Renal pelvis (tissue), 4 donors: ENCODE results near the gene MYO1G. TPM values are rescaled to one million over a fixed set of nuclear protein-coding genes. Genes with fewer than 3 reads are reported as not detected.
"Not testable (repeated sequence)": the region's sequence is repeated elsewhere in the genome, so short reads cannot be mapped to it uniquely, and the experiment has no call there.

Experiments
- DNase-seq: peaks from one replicate; pipeline ENCODE4 v3.0.0-alpha.2; 2013
- polyA plus RNA-seq, 3 donors: library from polyadenylated mRNA; unstranded; fragments of 120-200 nt; gene quantifications; one replicate each; pipeline ENCODE4 v1.2.1, GENCODE V29; 2013; ENCODE audit not compliant: insufficient read length in 3 of 3

The MYO1G gene
- polyA plus RNA-seq, 3 donors, result 0.62 to 0.74 (median 0.64) TPM

DNA sequence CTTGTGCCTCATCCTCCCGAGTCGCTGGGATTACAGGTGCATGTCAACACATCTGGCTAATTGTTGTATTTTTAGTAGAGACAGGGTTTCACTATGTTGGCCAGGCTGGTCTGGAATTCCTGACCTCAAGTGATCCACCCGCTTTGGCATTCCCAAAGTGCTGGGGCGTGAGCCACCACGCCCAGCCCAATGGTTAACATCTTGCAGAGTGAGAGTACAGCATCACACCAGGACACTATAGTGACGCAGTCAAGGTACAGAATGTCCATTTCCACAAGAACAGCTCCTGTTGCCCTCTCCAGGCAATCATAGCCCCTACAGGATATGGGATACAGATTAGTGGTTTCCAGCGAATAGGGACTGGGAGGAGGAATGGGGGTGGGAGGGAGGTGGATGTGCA, 34.0 kb downstream of the MYO1G start:
- DNase-seq, result no peak

- no peak for DNase-seq
These were observed 35.2 kb downstream of the MYO1G start for GRCh38 chr7:44943631-44944030.

GRCh38 chr7:44937426-44937825, 41.4 kb downstream of the MYO1G start:
- no peak for DNase-seq

DNA sequence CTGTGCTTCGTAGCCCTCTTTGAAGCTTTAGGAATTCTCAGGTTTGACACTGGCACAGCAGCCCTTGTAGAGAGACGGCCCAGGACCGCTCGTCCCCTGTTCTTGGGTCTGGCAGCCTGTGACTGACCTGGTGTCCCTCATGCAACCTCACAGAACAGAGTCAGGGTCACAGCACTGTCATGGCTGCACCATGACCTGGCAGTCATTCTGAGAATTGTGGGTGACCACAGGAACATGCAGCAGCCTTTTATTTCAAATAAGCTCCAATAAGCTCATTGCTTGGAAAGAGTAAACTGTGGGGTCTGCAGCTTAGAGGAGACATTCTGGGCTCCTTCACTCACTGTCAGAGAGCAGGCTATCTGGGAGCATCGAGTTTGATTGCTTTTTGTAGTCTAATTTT, 42.5 kb downstream of the MYO1G start:
- no peak for DNase-seq

- no peak for DNase-seq
These were observed 43.2 kb downstream of the MYO1G start for GRCh38 chr7:44935583-44935982.

- no peak for DNase-seq
These were observed 43.8 kb downstream of the MYO1G start for GRCh38 chr7:44935016-44935415.

- not testable (repeated sequence) for DNase-seq
These were observed 44.3 kb downstream of the MYO1G start for GRCh38 chr7:44934510-44934909.

DNA sequence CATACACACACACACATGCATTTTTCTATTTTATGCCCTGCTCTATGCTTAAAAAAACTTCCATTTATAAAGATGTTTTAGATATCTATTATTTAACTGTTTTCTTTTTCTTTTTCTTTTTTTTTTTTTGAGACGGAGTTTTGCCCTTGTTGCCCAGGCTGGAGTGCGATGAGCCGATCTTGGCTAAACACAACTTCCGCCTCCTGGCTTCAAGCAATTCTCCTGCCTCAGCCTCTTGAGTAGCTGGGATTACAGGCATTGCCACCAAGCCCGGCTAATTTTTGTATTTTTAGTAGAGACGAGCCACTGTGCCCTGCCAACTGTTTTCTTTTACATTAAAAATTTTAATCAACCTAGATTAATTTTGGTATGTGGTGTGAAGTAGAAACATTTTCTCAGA, 47.9 kb downstream of the MYO1G start:
- no peak for DNase-seq

- no peak for DNase-seq
These were observed 56.5 kb downstream of the MYO1G start for GRCh38 chr7:44922351-44922694.

GRCh38 chr7:44921607-44922350, 57.0 kb downstream of the MYO1G start:
- peak; percentile 48 for DNase-seq

DNA sequence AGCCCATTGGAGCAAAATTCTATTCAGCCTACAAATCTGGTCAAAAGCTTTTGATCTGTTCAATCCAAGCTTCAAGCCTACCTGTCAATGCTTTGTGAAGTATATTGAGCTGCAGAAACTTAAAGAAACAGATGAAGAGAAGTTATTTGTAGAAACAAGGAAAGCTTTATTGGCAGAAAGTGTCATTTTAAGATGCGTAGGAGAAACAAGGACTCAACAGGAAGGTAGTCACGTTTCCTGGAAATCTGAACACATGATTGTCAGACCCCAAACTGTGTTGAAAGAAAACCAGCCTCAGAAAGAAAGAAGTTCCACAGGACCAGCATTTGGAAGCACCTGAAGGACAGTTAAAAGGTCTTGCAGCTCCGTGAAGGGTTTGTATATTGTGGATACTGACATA, 58.7 kb downstream of the MYO1G start:
- no peak for DNase-seq

- DNase-seq, result no peak
These were observed 60.8 kb downstream of the MYO1G start for GRCh38 chr7:44918029-44918428.

- DNase-seq, result no peak
These were observed 61.4 kb downstream of the MYO1G start for GRCh38 chr7:44917465-44917864.

- no peak for DNase-seq
These were observed 63.7 kb downstream of the MYO1G start for GRCh38 chr7:44914992-44915607.

DNA sequence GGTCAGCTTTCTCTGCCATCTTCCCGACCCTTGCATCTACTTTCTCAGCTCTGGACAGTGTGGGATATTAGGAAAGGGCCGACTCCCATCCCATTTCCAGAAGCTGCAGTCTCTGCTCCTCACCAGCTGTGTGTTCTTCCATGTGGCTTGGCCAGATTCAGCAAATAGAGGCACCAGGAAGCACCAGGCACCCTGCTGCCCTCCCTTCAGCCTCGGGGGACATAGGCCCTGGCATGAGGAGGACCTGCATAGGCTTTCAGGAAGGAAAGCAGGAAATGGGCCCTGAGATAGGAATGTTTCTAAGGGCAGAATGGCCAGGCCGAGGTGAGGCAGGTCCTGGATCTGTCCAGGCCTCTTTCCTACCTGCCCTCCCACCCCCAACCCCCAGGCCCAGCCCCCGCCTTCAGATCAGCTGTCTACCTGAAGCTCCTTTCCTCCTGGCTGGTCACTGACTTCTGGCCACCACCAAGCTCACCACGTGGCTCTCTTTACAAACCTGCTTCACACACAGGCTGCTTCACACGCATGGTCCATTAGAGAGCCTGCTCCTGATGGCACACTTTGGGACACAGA, 66.0 kb downstream of the MYO1G start:
- peak; percentile 43 for DNase-seq

Other genes with a start within 250 kb of the MYO1G start
- gene ZMIZ2, start 230.2 kb downstream of the MYO1G start, polyA plus RNA-seq, result 10 to 100 TPM; 65.3 to 96.2 (median 94.6) TPM
- 1,000 to 10,000 TPM; 1,223 to 1,327 (median 1,239) TPM for gene PPIA, start 182.3 kb downstream of the MYO1G start, polyA plus RNA-seq
- 100 to 1,000 TPM; 222 to 245 (median 235) TPM for gene H2AZ2, start 130.9 kb downstream of the MYO1G start, polyA plus RNA-seq
- gene PURB, start 93.5 kb downstream of the MYO1G start, polyA plus RNA-seq, result 10 to 100 TPM; 26.8 to 36.7 (median 34.6) TPM
- 10 to 100 TPM; 29.2 to 34.4 (median 31.1) TPM for gene CCM2, start 21.2 kb upstream of the MYO1G start, polyA plus RNA-seq
- 10 to 100 TPM in 1 of 3 donors, 1 to 10 TPM in 2; 7.0 to 10.8 (median 9.4) TPM for gene NACAD, start 110.0 kb upstream of the MYO1G start, polyA plus RNA-seq
- gene TBRG4, start 132.7 kb upstream of the MYO1G start, polyA plus RNA-seq, result 10 to 100 TPM; 54.2 to 64.3 (median 64.0) TPM
- gene RAMP3, start 178.8 kb upstream of the MYO1G start, polyA plus RNA-seq, result 10 to 100 TPM in 2 of 3 donors, 1 to 10 TPM in 1; 8.6 to 11.0 (median 10.7) TPM